AG04450 (cell line): Measurements from ENCODE around the gene WWOX. TPM values are rescaled to one million over a fixed set of nuclear protein-coding genes. Genes with fewer than 3 reads are reported as not detected.

Experiments used
- CTCF ChIA-PET: fragments of 300-600, 350-600 bp; formaldehyde crosslinking; extraction: SDS; loops from one replicate; lab custom pipeline; 2022; ENCODE audit warnings: antibody characterized with exemption, inconsistent platforms; lab: Charles Lee
- POLR2A ChIA-PET: fragments of 350-600 bp; formaldehyde crosslinking; extraction: SDS; loops from one replicate; lab custom pipeline; 2021; ENCODE audit warnings: antibody characterized with exemption, inconsistent platforms; lab: Yijun Ruan, JAX
- DNase-seq: peaks from one replicate; pipeline ENCODE4 v3.0.0-alpha.2; 2011; ENCODE audit warnings: low read depth, low spot score
- H3K27ac ChIP-seq: one replicate; pipeline ENCODE4 v1.5.1; 2012; ENCODE audit warnings: low read depth, low read length, control low read depth
- H3K27me3 ChIP-seq: one replicate; pipeline ENCODE4 v1.6.0; 2012; ENCODE audit warnings: low read length; ENCODE audit not compliant: control insufficient read depth, insufficient read depth
- H3K4me3 ChIP-seq: 2 replicates; pipeline ENCODE4 v1.5.1; 2011; ENCODE audit warnings: mild to moderate bottlenecking, low read depth, low read length, control low read depth
- H3K9me3 ChIP-seq: 2 replicates; pipeline ENCODE4 v1.5.1; 2012; ENCODE audit warnings: low read length; ENCODE audit not compliant: control insufficient read depth, insufficient read depth
- CTCF ChIP-seq: IDR thresholded peaks from 2 replicates; pipeline ENCODE4 v1.5.1; 2011; ENCODE audit warnings: low read depth, low read length, control low read depth, inconsistent platforms
- polyA plus RNA-seq: library from polyadenylated mRNA; depleted of rRNA; stranded (reverse); fragments of >200 nt; gene quantifications from 2 replicates; pipeline ENCODE4 v1.2.3, GENCODE V29; 2011

The WWOX gene
- polyA plus RNA-seq, 1 experiment, result 2.1 TPM

- no peak overlapping the region for H3K4me3 ChIP-seq
- no peak for TF ChIP-seq CTCF
- peaks cover 31% of the 10 kb centered on the region; the same call in 1 of the 2 replicates for H3K9me3 ChIP-seq
- ChIA-PET POLR2A (no interaction called here), CTCF (interaction anchor here (0.6 kb wide), 1 partner anchor 600 kb away, joined by 4 read pairs; no protein-coding TSS in a partner anchor)
- no peak overlapping the region for H3K27ac ChIP-seq
- DNase-seq, result no peak
- H3K27me3 ChIP-seq, result no peaks in the 10 kb centered on the region
Observed at GRCh38 chr16:78957317-78958100, 858.1 kb downstream of the WWOX start.

GRCh38 chr16:78961464-78961863 is 862.0 kb downstream of the WWOX start:
- CTCF ChIA-PET, result no interaction called here
- POLR2A ChIA-PET, result no interaction called here
- no peak for TF ChIP-seq CTCF
- Histone ChIP-seq H3K27ac (no peak overlapping the region), H3K9me3 (peaks cover 16% of the 10 kb centered on the region), H3K4me3 (no peak overlapping the region), H3K27me3 (no peaks in the 10 kb centered on the region)
- no peak for DNase-seq

- POLR2A ChIA-PET, result no interaction called here
- no peak overlapping the region for H3K4me3 ChIP-seq
- CTCF ChIA-PET, result no interaction called here
- peaks cover 16% of the 10 kb centered on the region for H3K9me3 ChIP-seq
- no peak overlapping the region for H3K27ac ChIP-seq
- no peak for TF ChIP-seq CTCF
- H3K27me3 ChIP-seq, result no peaks in the 10 kb centered on the region
- no peak for DNase-seq
Observed at GRCh38 chr16:78962457-78962929, 863.0 kb downstream of the WWOX start.

GRCh38 chr16:78967948-78968347 is 868.5 kb downstream of the WWOX start:
- Histone ChIP-seq H3K27ac (no peak overlapping the region), H3K4me3 (no peak overlapping the region), H3K9me3 (peaks cover 38% of the 10 kb centered on the region), H3K27me3 (no peaks in the 10 kb centered on the region)
- no peak for TF ChIP-seq CTCF
- CTCF ChIA-PET, result no interaction called here
- POLR2A ChIA-PET, result no interaction called here
- no peak for DNase-seq

GRCh38 chr16:78969721-78970120 is 870.3 kb downstream of the WWOX start:
- peaks cover 38% of the 10 kb centered on the region for H3K9me3 ChIP-seq
- H3K27ac ChIP-seq, result no peak overlapping the region
- POLR2A ChIA-PET, result no interaction called here
- TF ChIP-seq CTCF, result no peak
- H3K27me3 ChIP-seq, result no peaks in the 10 kb centered on the region
- DNase-seq, result no peak
- CTCF ChIA-PET, result no interaction called here
- no peak overlapping the region for H3K4me3 ChIP-seq
